ENCODE results near the gene POGK.
A peak's percentile ranks its signal among the peaks of the same experiment; 100 is the strongest.

POGK gene

DNA sequence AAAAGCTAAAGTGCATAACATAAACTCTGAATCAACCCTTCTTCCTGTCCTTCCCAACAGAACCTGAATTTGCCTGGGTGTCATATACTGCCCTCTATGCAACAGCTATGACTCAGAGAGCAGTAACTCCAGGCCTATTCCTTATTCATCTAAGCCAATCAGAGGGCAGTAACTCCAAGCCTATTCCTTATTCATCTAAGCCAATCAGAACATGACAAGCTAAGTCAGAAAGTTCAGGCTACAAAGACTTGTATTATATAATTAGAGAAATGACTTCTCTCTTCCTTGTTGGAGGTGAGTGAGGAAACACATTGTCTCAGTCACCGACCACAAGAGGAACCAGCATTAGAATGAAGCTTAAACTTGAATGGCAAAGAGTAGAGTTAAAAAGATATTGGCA is 63.0 kb downstream of the POGK start:
- DNase-seq (ENCODE audit: low spot score): no peak

DNA sequence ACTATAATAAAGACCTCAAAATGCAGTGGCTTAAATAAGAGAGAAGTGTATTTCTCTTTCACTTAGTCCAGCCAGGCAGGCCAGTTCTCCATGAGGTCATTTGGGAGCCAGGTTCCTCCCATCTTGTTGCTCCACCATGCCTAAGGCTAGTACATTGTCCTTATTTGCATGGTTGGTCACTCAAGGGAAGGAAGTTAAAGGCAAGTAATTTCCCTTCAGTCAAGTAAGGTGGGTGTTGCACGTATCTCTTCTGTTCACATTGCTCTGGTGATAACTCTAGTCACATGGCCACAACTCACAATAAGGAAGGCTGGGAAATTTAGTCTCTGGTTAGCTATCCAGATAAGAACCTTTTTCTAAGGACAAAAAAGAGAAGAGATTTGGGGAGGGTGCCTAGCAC is 64.0 kb downstream of the POGK start:
- DNase-seq (ENCODE audit: low spot score): no peak

DNA sequence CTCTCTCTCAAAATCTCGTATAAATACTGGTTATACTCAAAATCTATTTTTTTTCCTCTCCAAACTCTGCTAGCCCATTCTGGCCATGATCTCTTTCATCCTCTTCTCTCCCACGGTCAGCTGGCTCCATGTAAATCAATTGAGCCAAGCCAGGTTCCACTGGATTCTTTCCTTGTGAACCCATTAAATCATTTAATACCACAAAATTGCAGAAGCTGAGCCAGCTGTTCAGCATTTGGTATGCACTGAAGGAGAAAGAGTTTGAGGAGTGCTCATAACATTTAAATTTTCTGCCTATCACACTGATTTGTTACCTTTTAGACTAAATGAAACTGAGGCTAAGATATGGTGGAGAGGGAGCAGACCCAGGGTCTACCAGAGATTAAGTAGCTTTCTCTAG is 65.9 kb downstream of the POGK start:
- no peak for DNase-seq (ENCODE audit: low spot score)

DNA sequence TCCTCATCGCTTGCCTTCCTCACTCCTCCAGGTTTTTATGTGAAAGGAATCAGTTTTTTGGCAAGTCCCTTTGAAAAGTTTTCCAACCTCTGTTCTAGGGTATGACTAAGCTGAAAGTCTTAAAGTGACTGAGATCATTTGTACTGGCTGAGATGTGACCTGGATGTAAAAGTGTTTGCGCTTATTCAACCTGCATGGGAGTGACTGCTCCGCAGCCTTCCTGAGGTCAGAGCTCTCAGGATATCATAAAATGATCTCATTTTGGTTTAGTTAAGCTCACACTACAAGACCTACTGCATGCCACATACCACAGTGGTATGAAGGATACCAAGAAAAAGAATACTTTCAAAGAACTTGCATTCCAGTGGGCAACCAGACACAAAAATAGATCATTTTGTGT is 66.6 kb downstream of the POGK start:
- peak; percentile 7 for DNase-seq (ENCODE audit: low spot score)
